ENCODE data around the gene ARAP3.

ARAP3 gene

GRCh38 chr5:141639357-141640050 lies 42.5 kb downstream of the ARAP3 start:
- no peak for DNase-seq

- DNase-seq, result no peak
Observed at GRCh38 chr5:141638771-141639170, 43.3 kb downstream of the ARAP3 start.

- peak; percentile 70 for DNase-seq
Observed at GRCh38 chr5:141637767-141638419, 44.1 kb downstream of the ARAP3 start.

- DNase-seq, result peak; percentile 75
Observed at GRCh38 chr5:141637123-141637766, 44.8 kb downstream of the ARAP3 start.

- DNase-seq, result peak; percentile 95
Observed at GRCh38 chr5:141636413-141637122, 45.5 kb downstream of the ARAP3 start, which contains the start of the genes HDAC3 and RELL2. Gene HDAC3 (minus strand): TSS chr5:141636849. CDS start chr5:141636790, 59 bp downstream. Gene RELL2 (plus strand): TSS chr5:141636997. CDS start chr5:141638226, 1,229 bp downstream.

GRCh38 chr5:141636106-141636412 lies 46.0 kb downstream of the ARAP3 start:
- no peak for DNase-seq

- no peak for DNase-seq
Observed at GRCh38 chr5:141635646-141636045, 46.4 kb downstream of the ARAP3 start.

- no peak for DNase-seq
Observed at GRCh38 chr5:141634720-141635119, 47.3 kb downstream of the ARAP3 start.

GRCh38 chr5:141633871-141634561 lies 48.0 kb downstream of the ARAP3 start:
- DNase-seq, result no peak

- DNase-seq, result no peak
Observed at GRCh38 chr5:141632650-141633049, 49.4 kb downstream of the ARAP3 start.

- DNase-seq, result no peak
Observed at GRCh38 chr5:141630570-141631140, 51.4 kb downstream of the ARAP3 start.

- no peak for DNase-seq
Observed at GRCh38 chr5:141628175-141628788, 53.7 kb downstream of the ARAP3 start.

- no peak for DNase-seq
Observed at GRCh38 chr5:141623611-141624010, 58.4 kb downstream of the ARAP3 start.

- DNase-seq, result peak; percentile 44
Observed at GRCh38 chr5:141623186-141623585, 58.8 kb downstream of the ARAP3 start.

- DNase-seq, result peak; percentile 100
Observed at GRCh38 chr5:141618804-141619554, 63.1 kb downstream of the ARAP3 start, which contains the start of gene DIAPH1. Gene DIAPH1 (minus strand): TSS chr5:141619000. CDS start chr5:141618914, 86 bp downstream.

GRCh38 chr5:141618030-141618803 lies 63.8 kb downstream of the ARAP3 start:
- DNase-seq, result peak; percentile 78

- DNase-seq, result no peak
Observed at GRCh38 chr5:141617682-141618029, 64.4 kb downstream of the ARAP3 start.

GRCh38 chr5:141617128-141617527 lies 64.9 kb downstream of the ARAP3 start:
- DNase-seq, result no peak

- DNase-seq, result peak; percentile 26
Observed at GRCh38 chr5:141615991-141616720, 65.9 kb downstream of the ARAP3 start.

GRCh38 chr5:141613344-141613743 lies 68.7 kb downstream of the ARAP3 start:
- DNase-seq, result no peak
